Measurements from ENCODE around the gene RASD2. TPM values are rescaled to one million over a fixed set of nuclear protein-coding genes. Genes with fewer than 3 reads are reported as not detected.

The RASD2 gene
- total and polyA plus RNA-seq, 9 donors, result 0.24 to 4.4 (median 2.8) TPM

DNA sequence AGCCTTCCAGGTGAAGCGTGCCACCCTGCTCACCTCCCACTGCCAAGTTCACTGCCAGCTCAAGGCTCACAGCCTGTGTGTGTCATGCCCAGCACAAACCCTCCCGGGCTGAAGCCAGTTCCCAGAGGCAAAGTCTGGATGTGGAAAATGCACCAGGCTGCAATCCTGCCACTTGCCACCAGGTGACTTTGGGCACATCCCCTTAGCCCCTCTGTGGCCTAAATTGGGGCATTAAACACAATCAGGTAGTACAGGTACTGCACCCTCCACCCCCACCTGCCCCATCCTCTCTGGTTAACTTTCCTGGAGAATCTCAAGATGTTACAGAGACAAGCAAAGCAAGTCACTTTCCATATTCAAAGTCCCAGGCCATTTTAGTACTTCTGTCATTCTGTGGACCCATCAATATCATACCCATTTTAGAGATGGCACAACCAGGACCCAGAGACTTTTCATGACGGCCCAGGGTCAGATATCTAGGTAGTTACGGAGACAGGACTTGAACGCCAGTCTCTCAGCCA is 1.8 kb upstream of the RASD2 start:
- 82 to 85% (median 83%) methylated on average over 5 of the region's 5 CpGs for WGBS, 3 donors
- TF ChIP-seq POLR2A (IDR thresholded peaks at IDR 0.05), result no peak
- TF ChIP-seq, protein P1, sequence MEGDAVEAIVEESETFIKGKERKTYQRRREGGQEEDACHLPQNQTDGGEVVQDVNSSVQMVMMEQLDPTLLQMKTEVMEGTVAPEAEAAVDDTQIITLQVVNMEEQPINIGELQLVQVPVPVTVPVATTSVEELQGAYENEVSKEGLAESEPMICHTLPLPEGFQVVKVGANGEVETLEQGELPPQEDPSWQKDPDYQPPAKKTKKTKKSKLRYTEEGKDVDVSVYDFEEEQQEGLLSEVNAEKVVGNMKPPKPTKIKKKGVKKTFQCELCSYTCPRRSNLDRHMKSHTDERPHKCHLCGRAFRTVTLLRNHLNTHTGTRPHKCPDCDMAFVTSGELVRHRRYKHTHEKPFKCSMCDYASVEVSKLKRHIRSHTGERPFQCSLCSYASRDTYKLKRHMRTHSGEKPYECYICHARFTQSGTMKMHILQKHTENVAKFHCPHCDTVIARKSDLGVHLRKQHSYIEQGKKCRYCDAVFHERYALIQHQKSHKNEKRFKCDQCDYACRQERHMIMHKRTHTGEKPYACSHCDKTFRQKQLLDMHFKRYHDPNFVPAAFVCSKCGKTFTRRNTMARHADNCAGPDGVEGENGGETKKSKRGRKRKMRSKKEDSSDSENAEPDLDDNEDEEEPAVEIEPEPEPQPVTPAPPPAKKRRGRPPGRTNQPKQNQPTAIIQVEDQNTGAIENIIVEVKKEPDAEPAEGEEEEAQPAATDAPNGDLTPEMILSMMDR (IDR thresholded peaks at IDR 0.05), result peak in 1 of 3 donors; percentile 22
- intact Hi-C loops (cut with DNase I), result no loop called here
- H3K36me3 ChIP-seq, result no peaks in the 10 kb centered on the region
- no peak overlapping the region for H3K4me3 ChIP-seq
- H3K4me1 ChIP-seq (ENCODE audit: insufficient read depth), result peaks cover 4% of the 10 kb centered on the region
- no peaks in the 10 kb centered on the region for H3K27me3 ChIP-seq
- no peak overlapping the region for H3K27ac ChIP-seq
- no peak for DNase-seq
- H3K9me3 ChIP-seq, result no peaks in the 10 kb centered on the region

DNA sequence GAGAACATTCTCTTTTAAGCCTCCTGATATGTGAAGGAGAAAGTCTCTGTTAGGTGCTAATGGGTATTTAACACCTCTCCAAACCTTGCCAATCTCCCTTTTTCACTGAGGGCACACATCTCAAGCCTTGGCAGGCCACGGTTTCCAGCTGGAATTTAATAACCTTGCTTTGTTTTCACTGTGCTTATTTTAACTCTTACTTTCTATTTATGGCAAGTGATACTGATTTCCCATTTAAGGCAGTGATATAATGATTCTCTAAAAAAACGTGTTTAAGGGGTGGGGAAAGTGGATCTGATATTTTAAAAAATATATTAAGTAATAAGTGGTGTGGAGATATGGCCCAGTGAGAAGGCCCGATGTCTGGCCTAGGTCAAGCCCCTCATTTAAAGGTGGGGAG is 1.1 kb upstream of the RASD2 start:
- Histone ChIP-seq H3K27me3 (no peaks in the 10 kb centered on the region), H3K4me3 (no peak overlapping the region), H3K27ac (peak overlapping the region in 1 of 2 donors; percentile 5), H3K4me1 (ENCODE audit: insufficient read depth) (peaks cover 4% of the 10 kb centered on the region), H3K9me3 (no peaks in the 10 kb centered on the region), H3K36me3 (no peaks in the 10 kb centered on the region)
- WGBS, 3 donors, result 5 to 7% (median 6%) methylated on average over 3 of the region's 3 CpGs
- TF ChIP-seq EP300 (IDR thresholded peaks at IDR 0.05) (no peak), POLR2A (IDR thresholded peaks at IDR 0.05) (no peak)
- TF ChIP-seq, protein P1 (IDR thresholded peaks at IDR 0.05), result no peak
- no peak for DNase-seq
- intact Hi-C loops (cut with DNase I), result no loop called here

GRCh38 chr22:35539910-35540594 is 579 bp upstream of the RASD2 start:
- peaks cover 4% of the 10 kb centered on the region for H3K4me1 ChIP-seq (ENCODE audit: insufficient read depth)
- peak; percentile 61 to 83 (median 76) for DNase-seq
- intact Hi-C loops (cut with DNase I), result no loop called here
- H3K9me3 ChIP-seq, result no peaks in the 10 kb centered on the region
- peak overlapping the region; percentile 5 to 32 for H3K27ac ChIP-seq
- no peaks in the 10 kb centered on the region for H3K27me3 ChIP-seq
- 2 to 4% (median 3%) methylated on average over 42 to 89 of the region's 89 CpGs for WGBS, 3 donors
- TF ChIP-seq, protein P1 (IDR thresholded peaks at IDR 0.05), result no peak
- TF ChIP-seq EP300 (IDR thresholded peaks at IDR 0.05) (no peak), POLR2A (IDR thresholded peaks at IDR 0.05) (no peak)
- no peaks in the 10 kb centered on the region for H3K36me3 ChIP-seq
- H3K4me3 ChIP-seq, result peak overlapping the region; percentile 46

- H3K27ac ChIP-seq, result no peak overlapping the region
- no peak for DNase-seq
- H3K9me3 ChIP-seq, result no peaks in the 10 kb centered on the region
- no peaks in the 10 kb centered on the region for H3K27me3 ChIP-seq
- no peaks in the 10 kb centered on the region for H3K36me3 ChIP-seq
- intact Hi-C loops (cut with DNase I), result no loop called here
- H3K4me3 ChIP-seq, result peak overlapping the region; percentile 46
- H3K4me1 ChIP-seq (ENCODE audit: insufficient read depth), result peaks cover 4% of the 10 kb centered on the region
- TF ChIP-seq EP300 (IDR thresholded peaks at IDR 0.05) (no peak), POLR2A (IDR thresholded peaks at IDR 0.05) (no peak)
- TF ChIP-seq, protein P1 (IDR thresholded peaks at IDR 0.05), result no peak
- WGBS, 3 donors, result 4 to 9% (median 7%) methylated on average over 28 of the region's 28 CpGs
Observed at GRCh38 chr22:35541254-35541748, 670 bp downstream of the RASD2 start.
